Measurements from ENCODE around the gene ATP12A.

ATP12A gene

GRCh38 chr13:24713022-24713421 is 32.8 kb downstream of the ATP12A start:
- TF ChIP-seq FOXP2 (optimal IDR thresholded peaks at IDR 0.05; ENCODE audit: borderline replicate concordance, extremely low read depth, extremely low read length, insufficient read depth): no peak
- TF ChIP-seq POLR2AphosphoS5 (IDR thresholded peaks at IDR 0.05; ENCODE audit: low read depth, low read length): no peak
- TF ChIP-seq REST (IDR thresholded peaks at IDR 0.05; ENCODE audit: insufficient read depth in 1 of 2, low read depth in 2 of 2, low read length in 2 of 2): no peak
- no peak for TF ChIP-seq SIN3A (IDR thresholded peaks at IDR 0.05; ENCODE audit: borderline replicate concordance, insufficient read depth, low read length)
- no peak for TF ChIP-seq TAF1 (IDR thresholded peaks at IDR 0.05; ENCODE audit: borderline replicate concordance, insufficient read depth, low read length)

GRCh38 chr13:24716011-24716410 is 35.8 kb downstream of the ATP12A start:
- no peak for TF ChIP-seq POLR2AphosphoS5 (IDR thresholded peaks at IDR 0.05; ENCODE audit: low read depth, low read length)
- no peak for TF ChIP-seq FOXP2 (optimal IDR thresholded peaks at IDR 0.05; ENCODE audit: borderline replicate concordance, extremely low read depth, extremely low read length, insufficient read depth)
- no peak for TF ChIP-seq SIN3A (IDR thresholded peaks at IDR 0.05; ENCODE audit: borderline replicate concordance, insufficient read depth, low read length)
- no peak for TF ChIP-seq REST (IDR thresholded peaks at IDR 0.05; ENCODE audit: insufficient read depth in 1 of 2, low read depth in 2 of 2, low read length in 2 of 2)
- no peak for TF ChIP-seq TAF1 (IDR thresholded peaks at IDR 0.05; ENCODE audit: borderline replicate concordance, insufficient read depth, low read length)

GRCh38 chr13:24716446-24716845 is 36.2 kb downstream of the ATP12A start:
- TF ChIP-seq FOXP2 (optimal IDR thresholded peaks at IDR 0.05; ENCODE audit: borderline replicate concordance, extremely low read depth, extremely low read length, insufficient read depth) (no peak), SIN3A (IDR thresholded peaks at IDR 0.05; ENCODE audit: borderline replicate concordance, insufficient read depth, low read length) (no peak), REST (IDR thresholded peaks at IDR 0.05; ENCODE audit: insufficient read depth in 1 of 2, low read depth in 2 of 2, low read length in 2 of 2) (no peak), POLR2AphosphoS5 (IDR thresholded peaks at IDR 0.05; ENCODE audit: low read depth, low read length) (no peak), TAF1 (IDR thresholded peaks at IDR 0.05; ENCODE audit: borderline replicate concordance, insufficient read depth, low read length) (no peak)

GRCh38 chr13:24717217-24717616 is 37.0 kb downstream of the ATP12A start:
- TF ChIP-seq POLR2AphosphoS5 (IDR thresholded peaks at IDR 0.05; ENCODE audit: low read depth, low read length) (no peak), REST (IDR thresholded peaks at IDR 0.05; ENCODE audit: insufficient read depth in 1 of 2, low read depth in 2 of 2, low read length in 2 of 2) (no peak), FOXP2 (optimal IDR thresholded peaks at IDR 0.05; ENCODE audit: borderline replicate concordance, extremely low read depth, extremely low read length, insufficient read depth) (no peak), SIN3A (IDR thresholded peaks at IDR 0.05; ENCODE audit: borderline replicate concordance, insufficient read depth, low read length) (no peak), TAF1 (IDR thresholded peaks at IDR 0.05; ENCODE audit: borderline replicate concordance, insufficient read depth, low read length) (no peak)

All from PFSK-1 (cell line).